Measurements from ENCODE around the gene TAS2R38. TPM values are rescaled to one million over a fixed set of nuclear protein-coding genes. Genes with fewer than 3 reads are reported as not detected.

The TAS2R38 gene
- total RNA-seq, 1 donor from 2014 or later = not detected

- H3K36me3 Mint-ChIP-seq = no peaks in the 10 kb centered on the region
- no peak for DNase-seq (ENCODE audit: low spot score)
- no peaks in the 10 kb centered on the region for H3K79me2 ChIP-seq (ENCODE audit: low read depth)
- no peak overlapping the region for H3K27ac ChIP-seq
- H3K4me1 ChIP-seq = no peaks in the 10 kb centered on the region
- TF ChIP-seq, protein P1, sequence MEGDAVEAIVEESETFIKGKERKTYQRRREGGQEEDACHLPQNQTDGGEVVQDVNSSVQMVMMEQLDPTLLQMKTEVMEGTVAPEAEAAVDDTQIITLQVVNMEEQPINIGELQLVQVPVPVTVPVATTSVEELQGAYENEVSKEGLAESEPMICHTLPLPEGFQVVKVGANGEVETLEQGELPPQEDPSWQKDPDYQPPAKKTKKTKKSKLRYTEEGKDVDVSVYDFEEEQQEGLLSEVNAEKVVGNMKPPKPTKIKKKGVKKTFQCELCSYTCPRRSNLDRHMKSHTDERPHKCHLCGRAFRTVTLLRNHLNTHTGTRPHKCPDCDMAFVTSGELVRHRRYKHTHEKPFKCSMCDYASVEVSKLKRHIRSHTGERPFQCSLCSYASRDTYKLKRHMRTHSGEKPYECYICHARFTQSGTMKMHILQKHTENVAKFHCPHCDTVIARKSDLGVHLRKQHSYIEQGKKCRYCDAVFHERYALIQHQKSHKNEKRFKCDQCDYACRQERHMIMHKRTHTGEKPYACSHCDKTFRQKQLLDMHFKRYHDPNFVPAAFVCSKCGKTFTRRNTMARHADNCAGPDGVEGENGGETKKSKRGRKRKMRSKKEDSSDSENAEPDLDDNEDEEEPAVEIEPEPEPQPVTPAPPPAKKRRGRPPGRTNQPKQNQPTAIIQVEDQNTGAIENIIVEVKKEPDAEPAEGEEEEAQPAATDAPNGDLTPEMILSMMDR (IDR thresholded peaks at IDR 0.05) = no peak
- TF ChIP-seq EZH2 (IDR thresholded peaks at IDR 0.05) (no peak), EZH2phosphoT487 (IDR thresholded peaks at IDR 0.05) (no peak)
- H3K27me3 Mint-ChIP-seq (ENCODE audit: insufficient read depth, low read depth) = peaks cover 4% of the 10 kb centered on the region
- no peaks in the 10 kb centered on the region for H3F3A ChIP-seq (ENCODE audit: low read depth)
- H3K36me3 ChIP-seq = no peaks in the 10 kb centered on the region
- no peaks in the 10 kb centered on the region for H3K4me1 Mint-ChIP-seq
- no peak overlapping the region for H3K4me2 ChIP-seq
- no peaks in the 10 kb centered on the region for H3K9me3 ChIP-seq (ENCODE audit: low read depth)
- no peaks in the 10 kb centered on the region for H3K9me3 Mint-ChIP-seq
- no peaks in the 10 kb centered on the region for H4K20me1 ChIP-seq (ENCODE audit: low read depth)
- no peaks in the 10 kb centered on the region for H3K27me3 ChIP-seq
- H2AFZ ChIP-seq (replicated peaks) = no peak overlapping the region
- H3K27ac Mint-ChIP-seq = no peak overlapping the region
- no peak overlapping the region for H3K4me3 Mint-ChIP-seq
- no peak overlapping the region for H3K4me3 ChIP-seq
- no peak overlapping the region for H3K9ac ChIP-seq
Observed at GRCh38 chr7:141949911-141950310, 23.7 kb downstream of the TAS2R38 start.

DNA sequence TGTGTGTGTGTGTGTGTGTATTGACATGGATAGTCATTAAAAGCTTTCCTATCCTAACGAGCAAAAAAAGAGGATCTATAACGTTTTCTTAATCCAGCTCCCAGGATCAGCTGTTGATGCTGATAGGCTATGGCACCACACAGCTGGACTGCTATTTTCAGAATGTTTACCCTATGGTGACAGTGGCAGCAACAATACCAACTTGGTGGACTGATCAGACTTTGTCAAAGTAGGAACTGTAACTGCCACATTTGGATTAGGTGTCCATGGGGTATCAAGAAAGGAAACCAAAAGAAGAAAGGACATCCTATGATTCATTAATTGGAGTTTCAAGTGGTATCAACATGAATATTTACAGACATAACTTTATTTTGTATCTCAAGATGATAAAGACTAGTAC is 24.1 kb downstream of the TAS2R38 start:
- H3K27me3 Mint-ChIP-seq (ENCODE audit: insufficient read depth, low read depth) = peaks cover 4% of the 10 kb centered on the region

GRCh38 chr7:141949021-141949420 is 24.6 kb downstream of the TAS2R38 start:
- Mint-ChIP-seq H3K36me3 (no peaks in the 10 kb centered on the region), H3K27me3 (ENCODE audit: insufficient read depth, low read depth) (peaks cover 2% of the 10 kb centered on the region), H3K4me3 (no peak overlapping the region), H3K4me1 (no peaks in the 10 kb centered on the region), H3K9me3 (no peaks in the 10 kb centered on the region), H3K27ac (no peak overlapping the region)
- no peak overlapping the region for H3K9ac ChIP-seq
- no peaks in the 10 kb centered on the region for H3K9me3 ChIP-seq (ENCODE audit: low read depth)
- no peaks in the 10 kb centered on the region for H3F3A ChIP-seq (ENCODE audit: low read depth)
- H4K20me1 ChIP-seq (ENCODE audit: low read depth) = no peaks in the 10 kb centered on the region
- H3K4me1 ChIP-seq = no peaks in the 10 kb centered on the region
- H3K79me2 ChIP-seq (ENCODE audit: low read depth) = no peaks in the 10 kb centered on the region
- H3K4me3 ChIP-seq = no peak overlapping the region
- no peak overlapping the region for H3K4me2 ChIP-seq
- H3K27ac ChIP-seq = no peak overlapping the region
- DNase-seq (ENCODE audit: low spot score) = no peak
- no peaks in the 10 kb centered on the region for H3K27me3 ChIP-seq
- no peaks in the 10 kb centered on the region for H3K36me3 ChIP-seq
- H2AFZ ChIP-seq (replicated peaks) = no peak overlapping the region
- TF ChIP-seq EZH2 (IDR thresholded peaks at IDR 0.05) (no peak), EZH2phosphoT487 (IDR thresholded peaks at IDR 0.05) (no peak)
- TF ChIP-seq, protein P1 (IDR thresholded peaks at IDR 0.05) = no peak

More for the DNA sequence above, 24.1 kb downstream of the TAS2R38 start:
- no peak for DNase-seq (ENCODE audit: low spot score)
- TF ChIP-seq, protein P1 (IDR thresholded peaks at IDR 0.05) = no peak
- no peak for TF ChIP-seq EZH2 (IDR thresholded peaks at IDR 0.05)
- TF ChIP-seq EZH2phosphoT487 (IDR thresholded peaks at IDR 0.05) = no peak
- Histone ChIP-seq H3K4me1 (no peaks in the 10 kb centered on the region), H2AFZ (replicated peaks) (no peak overlapping the region), H3F3A (ENCODE audit: low read depth) (no peaks in the 10 kb centered on the region), H3K27ac (no peak overlapping the region), H3K9me3 (ENCODE audit: low read depth) (no peaks in the 10 kb centered on the region), H3K27me3 (no peaks in the 10 kb centered on the region), H3K36me3 (no peaks in the 10 kb centered on the region), H3K4me2 (no peak overlapping the region), H3K79me2 (ENCODE audit: low read depth) (no peaks in the 10 kb centered on the region), H3K9ac (no peak overlapping the region), H4K20me1 (ENCODE audit: low read depth) (no peaks in the 10 kb centered on the region), H3K4me3 (no peak overlapping the region)
- no peaks in the 10 kb centered on the region for H3K4me1 Mint-ChIP-seq
- H3K36me3 Mint-ChIP-seq = no peaks in the 10 kb centered on the region
- no peaks in the 10 kb centered on the region for H3K9me3 Mint-ChIP-seq
- H3K27ac Mint-ChIP-seq = no peak overlapping the region
- no peak overlapping the region for H3K4me3 Mint-ChIP-seq

Measured in neural progenitor cell (in vitro differentiated cells).